Loucy (cell line): ENCODE results near the gene FEM1B.

Experiments used
- EZH2phosphoT487 ChIP-seq: fragments of 200-600 bp; IDR thresholded peaks from 2 replicates; pipeline ENCODE4 v1.6.1; 2018; ENCODE audit warnings: antibody characterized with exemption, mild to moderate bottlenecking, moderate library complexity, borderline replicate concordance
- TF ChIP-seq, protein P1 (sequence below): fragments of 200-600 bp; sonication (generic); conservative IDR thresholded peaks from 2 replicates; pipeline ENCODE4 v1.5.1; 2014; ENCODE audit warnings: mild to moderate bottlenecking, antibody characterized with exemption, low read length

DNA sequence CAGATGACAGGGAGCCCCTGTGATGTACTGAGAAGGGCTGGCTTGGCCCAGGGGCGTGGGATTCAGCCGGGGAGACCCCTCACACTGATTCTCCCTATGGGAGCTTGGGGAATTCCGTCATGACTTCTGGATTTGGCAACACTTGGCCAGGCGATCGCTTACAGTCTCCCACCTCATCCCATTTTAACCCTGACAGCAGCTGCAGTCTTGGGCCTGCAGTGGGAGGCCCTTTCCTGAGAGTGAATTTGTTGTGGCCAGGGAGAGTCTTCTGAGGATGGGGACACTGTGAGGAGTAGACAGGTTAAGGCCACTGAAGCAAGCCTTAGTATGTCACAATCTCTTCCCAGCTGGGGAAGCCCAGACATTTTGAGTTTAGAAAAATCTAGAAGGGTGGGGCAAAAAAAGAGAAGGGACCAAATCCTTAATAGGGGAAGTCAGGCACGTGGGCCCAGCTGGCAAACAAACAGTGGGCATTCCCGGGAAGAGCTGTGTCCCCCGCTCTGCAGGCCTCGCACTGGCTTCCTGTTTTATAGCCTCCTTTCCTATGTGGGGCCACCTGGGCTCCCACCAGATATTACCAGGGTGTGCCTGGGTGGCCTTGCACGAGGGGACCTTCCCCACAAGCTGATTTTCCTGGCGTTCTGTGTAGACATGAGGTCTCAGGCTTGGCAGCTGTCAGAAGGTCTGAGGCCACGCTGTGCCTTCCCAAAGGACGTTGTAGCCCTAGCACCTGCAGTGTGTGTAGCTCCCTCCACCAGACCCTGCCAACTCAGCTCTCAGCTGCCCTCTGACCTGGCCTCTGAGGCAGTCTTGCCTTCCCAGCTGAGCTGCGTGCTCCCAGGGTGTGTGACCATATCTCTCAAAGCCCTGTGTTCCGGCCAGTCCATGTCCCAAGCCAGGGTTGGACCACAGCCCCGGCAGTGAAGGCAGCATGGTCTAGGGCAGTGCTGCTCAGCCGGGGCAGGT lies 64.5 kb downstream of the FEM1B start:
- TF ChIP-seq, protein P1, sequence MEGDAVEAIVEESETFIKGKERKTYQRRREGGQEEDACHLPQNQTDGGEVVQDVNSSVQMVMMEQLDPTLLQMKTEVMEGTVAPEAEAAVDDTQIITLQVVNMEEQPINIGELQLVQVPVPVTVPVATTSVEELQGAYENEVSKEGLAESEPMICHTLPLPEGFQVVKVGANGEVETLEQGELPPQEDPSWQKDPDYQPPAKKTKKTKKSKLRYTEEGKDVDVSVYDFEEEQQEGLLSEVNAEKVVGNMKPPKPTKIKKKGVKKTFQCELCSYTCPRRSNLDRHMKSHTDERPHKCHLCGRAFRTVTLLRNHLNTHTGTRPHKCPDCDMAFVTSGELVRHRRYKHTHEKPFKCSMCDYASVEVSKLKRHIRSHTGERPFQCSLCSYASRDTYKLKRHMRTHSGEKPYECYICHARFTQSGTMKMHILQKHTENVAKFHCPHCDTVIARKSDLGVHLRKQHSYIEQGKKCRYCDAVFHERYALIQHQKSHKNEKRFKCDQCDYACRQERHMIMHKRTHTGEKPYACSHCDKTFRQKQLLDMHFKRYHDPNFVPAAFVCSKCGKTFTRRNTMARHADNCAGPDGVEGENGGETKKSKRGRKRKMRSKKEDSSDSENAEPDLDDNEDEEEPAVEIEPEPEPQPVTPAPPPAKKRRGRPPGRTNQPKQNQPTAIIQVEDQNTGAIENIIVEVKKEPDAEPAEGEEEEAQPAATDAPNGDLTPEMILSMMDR: no peak
- no peak for TF ChIP-seq EZH2phosphoT487
